HL-60 (cell line): ENCODE data around the gene NT5DC3.

Experiments
- DNase-seq, 2 experiments: peaks; one replicate each; pipeline ENCODE4 v3.0.0-alpha.2; 2010 to 2020; ENCODE audit warnings: low read depth in 1 of 2, low spot score in 1 of 2
- H3K27ac ChIP-seq: fragments of 250-450 bp; sonication (Bioruptor Pico); replicated peaks from 2 replicates; pipeline ENCODE4 v1.5.1; 2020; ENCODE audit warnings: mild to moderate bottlenecking, moderate library complexity
- H3K27me3 ChIP-seq: fragments of 250-450 bp; sonication (Bioruptor Pico); 2 replicates; pipeline ENCODE4 v1.5.1; 2021; ENCODE audit warnings: mild to moderate bottlenecking, moderate library complexity; ENCODE audit not compliant: insufficient read depth, poor library complexity, severe bottlenecking
- H3K4me3 ChIP-seq: replicated peaks from 2 replicates; pipeline ENCODE4 v1.5.1; 2011; ENCODE audit warnings: mild to moderate bottlenecking, control low read depth, low read length; ENCODE audit not compliant: insufficient read depth
- GABPA ChIP-seq: IDR thresholded peaks from 2 replicates; pipeline ENCODE4 v1.6.1; 2012; ENCODE audit warnings: low read depth
- POLR2AphosphoS5 ChIP-seq: IDR thresholded peaks from 2 replicates; pipeline ENCODE4 v1.6.1; 2012; ENCODE audit warnings: low read depth
- SPI1 ChIP-seq: IDR thresholded peaks from 2 replicates; pipeline ENCODE4 v1.6.1; 2012; ENCODE audit warnings: low read depth, mild to moderate bottlenecking, borderline replicate concordance
- TF ChIP-seq, protein P1 (sequence below): IDR thresholded peaks from one replicate; pipeline ENCODE4 v1.5.1; 2011; ENCODE audit warnings: low read length, control low read depth, inconsistent platforms; ENCODE audit not compliant: insufficient read depth

Gene NT5DC3

DNA sequence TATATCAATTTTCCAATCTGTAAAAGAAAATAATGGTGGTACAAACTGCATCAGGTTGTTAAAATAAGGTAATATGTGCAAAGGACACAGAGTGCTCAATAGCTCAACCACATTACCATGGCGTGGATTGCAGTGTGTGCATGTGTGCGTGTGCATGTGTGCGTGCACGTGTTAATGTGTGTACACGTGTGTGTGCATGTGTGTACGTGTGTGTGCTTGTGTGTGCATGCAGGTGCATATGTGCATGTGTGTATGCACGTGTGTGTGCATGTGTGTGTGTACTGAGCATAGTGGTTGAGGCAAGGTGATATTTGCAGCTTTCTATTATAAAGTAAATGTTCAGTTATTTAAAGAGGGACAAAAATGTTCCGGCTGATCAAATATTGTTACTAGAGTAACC lies 115.6 kb downstream of the NT5DC3 start:
- Histone ChIP-seq H3K27me3 (no peaks in the 10 kb centered on the region), H3K27ac (no peak overlapping the region), H3K4me3 (no peak overlapping the region)
- TF ChIP-seq POLR2AphosphoS5 (no peak), SPI1 (no peak), GABPA (no peak)
- TF ChIP-seq, protein P1, sequence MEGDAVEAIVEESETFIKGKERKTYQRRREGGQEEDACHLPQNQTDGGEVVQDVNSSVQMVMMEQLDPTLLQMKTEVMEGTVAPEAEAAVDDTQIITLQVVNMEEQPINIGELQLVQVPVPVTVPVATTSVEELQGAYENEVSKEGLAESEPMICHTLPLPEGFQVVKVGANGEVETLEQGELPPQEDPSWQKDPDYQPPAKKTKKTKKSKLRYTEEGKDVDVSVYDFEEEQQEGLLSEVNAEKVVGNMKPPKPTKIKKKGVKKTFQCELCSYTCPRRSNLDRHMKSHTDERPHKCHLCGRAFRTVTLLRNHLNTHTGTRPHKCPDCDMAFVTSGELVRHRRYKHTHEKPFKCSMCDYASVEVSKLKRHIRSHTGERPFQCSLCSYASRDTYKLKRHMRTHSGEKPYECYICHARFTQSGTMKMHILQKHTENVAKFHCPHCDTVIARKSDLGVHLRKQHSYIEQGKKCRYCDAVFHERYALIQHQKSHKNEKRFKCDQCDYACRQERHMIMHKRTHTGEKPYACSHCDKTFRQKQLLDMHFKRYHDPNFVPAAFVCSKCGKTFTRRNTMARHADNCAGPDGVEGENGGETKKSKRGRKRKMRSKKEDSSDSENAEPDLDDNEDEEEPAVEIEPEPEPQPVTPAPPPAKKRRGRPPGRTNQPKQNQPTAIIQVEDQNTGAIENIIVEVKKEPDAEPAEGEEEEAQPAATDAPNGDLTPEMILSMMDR = no peak
- DNase-seq = no peak
